GM23338 (cell line): Measurements from ENCODE around the gene AMOTL1. TPM values are rescaled to one million over a fixed set of nuclear protein-coding genes. Genes with fewer than 3 reads are reported as not detected.

Experiments
- ATAC-seq: fragments of 200-7000 bp; cut with Tn5 transposase; 3 replicates; pipeline ENCODE4 v1.9.1; 2020
- DNase-seq: peaks from one replicate; pipeline ENCODE4 v3.0.0-alpha.2; 2015; ENCODE audit warnings: low spot score
- H2AFZ ChIP-seq: fragments of 200-600 bp; sonication (generic); 2 replicates; pipeline ENCODE4 v1.8.0; 2016; ENCODE audit warnings: antibody characterized with exemption, mild to moderate bottlenecking, moderate library complexity
- H3F3A ChIP-seq: fragments of 200-600 bp; sonication (generic); replicated peaks from 2 replicates; pipeline ENCODE4 v1.8.0; 2017; ENCODE audit warnings: antibody characterized with exemption, mixed run types, low read depth
- H3K27ac ChIP-seq: fragments of 200-600 bp; sonication (generic); 2 replicates; pipeline ENCODE4 v1.6.1; 2016; ENCODE audit warnings: low read depth
- H3K27me3 ChIP-seq: fragments of 200-600 bp; sonication (generic); 2 replicates; pipeline ENCODE4 v1.8.0; 2016; ENCODE audit warnings: mild to moderate bottlenecking, mixed run types, moderate library complexity; ENCODE audit not compliant: insufficient read depth
- H3K36me3 ChIP-seq: fragments of 200-600 bp; sonication (generic); 2 replicates; pipeline ENCODE4 v1.8.0; 2016; ENCODE audit warnings: mild to moderate bottlenecking; ENCODE audit not compliant: insufficient read depth
- H3K4me1 ChIP-seq: fragments of 200-600 bp; sonication (generic); 2 replicates; pipeline ENCODE4 v1.8.0; 2016; ENCODE audit warnings: mild to moderate bottlenecking, moderate library complexity; ENCODE audit not compliant: insufficient read depth
- H3K4me2 ChIP-seq: fragments of 200-600 bp; sonication (generic); 2 replicates; pipeline ENCODE4 v1.7.1; 2017; ENCODE audit warnings: mixed run types
- H3K4me3 ChIP-seq: fragments of 200-600 bp; sonication (generic); 2 replicates; pipeline ENCODE4 v1.6.1; 2016; ENCODE audit warnings: mixed run types
- H3K79me2 ChIP-seq: fragments of 200-600 bp; sonication (generic); replicated peaks from 2 replicates; pipeline ENCODE4 v1.8.0; 2017; ENCODE audit warnings: mild to moderate bottlenecking; ENCODE audit not compliant: insufficient read depth
- H3K9me2 ChIP-seq: fragments of 200-600 bp; sonication (generic); 2 replicates; pipeline ENCODE4 v1.8.0; 2017; ENCODE audit not compliant: insufficient read depth
- H4K20me1 ChIP-seq: fragments of 200-600 bp; sonication (generic); replicated peaks from 2 replicates; pipeline ENCODE4 v1.8.0; 2017; ENCODE audit warnings: mild to moderate bottlenecking; ENCODE audit not compliant: insufficient read depth
- H3K27ac Mint-ChIP-seq: 2 replicates; pipeline ENCODE4 v1.8.0; 2020; ENCODE audit warnings: inconsistent platforms, mild to moderate bottlenecking, moderate library complexity, mixed read lengths
- H3K27me3 Mint-ChIP-seq: 3 replicates; pipeline ENCODE4 v1.8.0; 2022; ENCODE audit warnings: low read depth, mild to moderate bottlenecking, moderate library complexity, mixed read lengths, inconsistent platforms; ENCODE audit not compliant: insufficient read depth, poor library complexity
- H3K36me3 Mint-ChIP-seq: 3 replicates; pipeline ENCODE4 v1.8.0; 2021; ENCODE audit warnings: low read depth, mild to moderate bottlenecking, inconsistent platforms, moderate library complexity, mixed read lengths
- H3K4me1 Mint-ChIP-seq: 3 replicates; pipeline ENCODE4 v1.8.0; 2020; ENCODE audit warnings: mild to moderate bottlenecking, inconsistent platforms, mixed read lengths
- H3K4me3 Mint-ChIP-seq: 3 replicates; pipeline ENCODE4 v1.8.0; 2021; ENCODE audit warnings: moderate library complexity, mild to moderate bottlenecking, inconsistent platforms, mixed read lengths
- H3K9me3 Mint-ChIP-seq: 3 replicates; pipeline ENCODE4 v1.8.0; 2020; ENCODE audit warnings: moderate library complexity, mild to moderate bottlenecking, inconsistent platforms, mixed read lengths
- CREB1 ChIP-seq: fragments of 250-450 bp; sonication (Bioruptor Pico); IDR thresholded peaks from 2 replicates; pipeline ENCODE4 v1.5.0; 2020; ENCODE audit warnings: low read depth, mild to moderate bottlenecking, moderate library complexity
- CTCF ChIP-seq, 2 experiments: fragments of 200-600 bp in 1 of 2; sonication (generic) in 1 of 2; conservative IDR thresholded peaks; 2 replicates each; pipeline versions ENCODE4 v1.5.1 to v1.6.1; 2016 to 2017; ENCODE audit warnings: antibody characterized with exemption in 2 of 2, low read depth in 2 of 2, mild to moderate bottlenecking in 2 of 2, moderate library complexity in 1 of 2
- EZH2phosphoT487 ChIP-seq: fragments of 200-600 bp; sonication (generic); IDR thresholded peaks from one replicate; pipeline ENCODE4 v1.8.1; 2018; ENCODE audit warnings: antibody characterized with exemption; ENCODE audit not compliant: unreplicated experiment
- JUNB ChIP-seq: IDR thresholded peaks from one replicate; pipeline ENCODE4 v1.6.1; 2016; ENCODE audit warnings: antibody characterized with exemption; ENCODE audit not compliant: unreplicated experiment
- NANOG ChIP-seq: IDR thresholded peaks from 2 replicates; pipeline ENCODE4 v1.6.1; 2016; ENCODE audit warnings: antibody characterized with exemption, borderline replicate concordance
- ZNF114 ChIP-seq: fragments of 250-450 bp; sonication (Bioruptor Pico); IDR thresholded peaks from 2 replicates; pipeline ENCODE4 v1.5.0; 2020; ENCODE audit warnings: mild to moderate bottlenecking, moderate library complexity
- ZNF331 ChIP-seq: fragments of 250-450 bp; sonication (Bioruptor Pico); IDR thresholded peaks from 2 replicates; pipeline ENCODE4 v1.5.0; 2020; ENCODE audit warnings: low read depth, mild to moderate bottlenecking, moderate library complexity
- polyA plus RNA-seq: library from polyadenylated mRNA; unstranded; fragments of >200 nt; fragmentation: Nextera tagmentation; extraction: Ambion mirVana; gene quantifications from 2 replicates; pipeline ENCODE4 v1.2.1, GENCODE V29; 2016
- total RNA-seq: library from RNA; depleted of rRNA; stranded (reverse); fragments of >200 nt; shearing (Covaris generic); gene quantifications from 2 replicates; pipeline ENCODE4 v1.2.3, GENCODE V29; 2014
- TF ChIP-seq, protein P1 (sequence below): fragments of 250-450 bp; sonication (Bioruptor Pico); IDR thresholded peaks from 2 replicates; pipeline ENCODE4 v1.5.0; 2020; ENCODE audit warnings: mild to moderate bottlenecking, moderate library complexity

The AMOTL1 gene
- total and polyA plus RNA-seq, 2 experiments from 2014 or later = 4.3 to 18.7 TPM

- no peaks in the 10 kb centered on the region for H3K27me3 ChIP-seq
- Mint-ChIP-seq H3K9me3 (no peaks in the 10 kb centered on the region), H3K27me3 (no peaks in the 10 kb centered on the region), H3K4me3 (no peak overlapping the region), H3K4me1 (peaks cover 63% of the 10 kb centered on the region), H3K36me3 (peaks cover 3% of the 10 kb centered on the region; the same call in 1 of the 3 replicates), H3K27ac (no peak overlapping the region)
- DNase-seq = peak; percentile 69
- H3K79me2 ChIP-seq = peaks cover 85% of the 10 kb centered on the region
- H3K4me3 ChIP-seq = no peak overlapping the region
- H3K27ac ChIP-seq = no peak overlapping the region
- peak; percentile 92 for ATAC-seq
- no peaks in the 10 kb centered on the region for H3K36me3 ChIP-seq
- H4K20me1 ChIP-seq = no peaks in the 10 kb centered on the region
- peak; percentile 57 to 72 for TF ChIP-seq CTCF (conservative IDR thresholded peaks at IDR 0.05; ENCODE audit: low read depth in 2 of 2)
- no peak for TF ChIP-seq CREB1 (CRISPR knock-in tag)
- no peak for TF ChIP-seq NANOG
- TF ChIP-seq ZNF114 (CRISPR knock-in tag) = no peak
- TF ChIP-seq ZNF331 (CRISPR knock-in tag) = no peak
- TF ChIP-seq EZH2phosphoT487 = no peak
- TF ChIP-seq, protein P1, sequence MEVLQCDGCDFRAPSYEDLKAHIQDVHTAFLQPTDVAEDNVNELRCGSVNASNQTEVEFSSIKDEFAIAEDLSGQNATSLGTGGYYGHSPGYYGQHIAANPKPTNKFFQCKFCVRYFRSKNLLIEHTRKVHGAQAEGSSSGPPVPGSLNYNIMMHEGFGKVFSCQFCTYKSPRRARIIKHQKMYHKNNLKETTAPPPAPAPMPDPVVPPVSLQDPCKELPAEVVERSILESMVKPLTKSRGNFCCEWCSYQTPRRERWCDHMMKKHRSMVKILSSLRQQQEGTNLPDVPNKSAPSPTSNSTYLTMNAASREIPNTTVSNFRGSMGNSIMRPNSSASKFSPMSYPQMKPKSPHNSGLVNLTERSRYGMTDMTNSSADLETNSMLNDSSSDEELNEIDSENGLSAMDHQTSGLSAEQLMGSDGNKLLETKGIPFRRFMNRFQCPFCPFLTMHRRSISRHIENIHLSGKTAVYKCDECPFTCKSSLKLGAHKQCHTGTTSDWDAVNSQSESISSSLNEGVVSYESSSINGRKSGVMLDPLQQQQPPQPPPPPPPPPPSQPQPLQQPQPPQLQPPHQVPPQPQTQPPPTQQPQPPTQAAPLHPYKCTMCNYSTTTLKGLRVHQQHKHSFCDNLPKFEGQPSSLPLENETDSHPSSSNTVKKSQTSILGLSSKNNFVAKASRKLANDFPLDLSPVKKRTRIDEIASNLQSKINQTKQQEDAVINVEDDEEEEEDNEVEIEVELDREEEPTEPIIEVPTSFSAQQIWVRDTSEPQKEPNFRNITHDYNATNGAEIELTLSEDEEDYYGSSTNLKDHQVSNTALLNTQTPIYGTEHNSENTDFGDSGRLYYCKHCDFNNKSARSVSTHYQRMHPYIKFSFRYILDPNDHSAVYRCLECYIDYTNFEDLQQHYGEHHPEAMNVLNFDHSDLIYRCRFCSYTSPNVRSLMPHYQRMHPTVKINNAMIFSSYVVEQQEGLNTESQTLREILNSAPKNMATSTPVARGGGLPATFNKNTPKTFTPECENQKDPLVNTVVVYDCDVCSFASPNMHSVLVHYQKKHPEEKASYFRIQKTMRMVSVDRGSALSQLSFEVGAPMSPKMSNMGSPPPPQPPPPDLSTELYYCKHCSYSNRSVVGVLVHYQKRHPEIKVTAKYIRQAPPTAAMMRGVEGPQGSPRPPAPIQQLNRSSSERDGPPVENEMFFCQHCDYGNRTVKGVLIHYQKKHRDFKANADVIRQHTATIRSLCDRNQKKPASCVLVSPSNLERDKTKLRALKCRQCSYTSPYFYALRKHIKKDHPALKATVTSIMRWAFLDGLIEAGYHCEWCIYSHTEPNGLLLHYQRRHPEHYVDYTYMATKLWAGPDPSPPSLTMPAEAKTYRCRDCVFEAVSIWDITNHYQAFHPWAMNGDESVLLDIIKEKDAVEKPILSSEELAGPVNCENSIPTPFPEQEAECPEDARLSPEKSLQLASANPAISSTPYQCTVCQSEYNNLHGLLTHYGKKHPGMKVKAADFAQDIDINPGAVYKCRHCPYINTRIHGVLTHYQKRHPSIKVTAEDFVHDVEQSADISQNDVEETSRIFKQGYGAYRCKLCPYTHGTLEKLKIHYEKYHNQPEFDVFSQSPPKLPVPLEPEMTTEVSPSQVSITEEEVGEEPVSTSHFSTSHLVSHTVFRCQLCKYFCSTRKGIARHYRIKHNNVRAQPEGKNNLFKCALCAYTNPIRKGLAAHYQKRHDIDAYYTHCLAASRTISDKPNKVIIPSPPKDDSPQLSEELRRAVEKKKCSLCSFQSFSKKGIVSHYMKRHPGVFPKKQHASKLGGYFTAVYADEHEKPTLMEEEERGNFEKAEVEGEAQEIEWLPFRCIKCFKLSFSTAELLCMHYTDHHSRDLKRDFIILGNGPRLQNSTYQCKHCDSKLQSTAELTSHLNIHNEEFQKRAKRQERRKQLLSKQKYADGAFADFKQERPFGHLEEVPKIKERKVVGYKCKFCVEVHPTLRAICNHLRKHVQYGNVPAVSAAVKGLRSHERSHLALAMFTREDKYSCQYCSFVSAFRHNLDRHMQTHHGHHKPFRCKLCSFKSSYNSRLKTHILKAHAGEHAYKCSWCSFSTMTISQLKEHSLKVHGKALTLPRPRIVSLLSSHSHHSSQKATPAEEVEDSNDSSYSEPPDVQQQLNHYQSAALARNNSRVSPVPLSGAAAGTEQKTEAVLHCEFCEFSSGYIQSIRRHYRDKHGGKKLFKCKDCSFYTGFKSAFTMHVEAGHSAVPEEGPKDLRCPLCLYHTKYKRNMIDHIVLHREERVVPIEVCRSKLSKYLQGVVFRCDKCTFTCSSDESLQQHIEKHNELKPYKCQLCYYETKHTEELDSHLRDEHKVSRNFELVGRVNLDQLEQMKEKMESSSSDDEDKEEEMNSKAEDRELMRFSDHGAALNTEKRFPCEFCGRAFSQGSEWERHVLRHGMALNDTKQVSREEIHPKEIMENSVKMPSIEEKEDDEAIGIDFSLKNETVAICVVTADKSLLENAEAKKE (CRISPR knock-in tag) = no peak
- no peak for TF ChIP-seq JUNB
- H3K9me2 ChIP-seq = no peaks in the 10 kb centered on the region
- peaks cover 22% of the 10 kb centered on the region for H3K4me1 ChIP-seq
- H3F3A ChIP-seq = no peaks in the 10 kb centered on the region
- no peak overlapping the region for H2AFZ ChIP-seq
- no peak overlapping the region for H3K4me2 ChIP-seq
These were observed 18.3 kb downstream of the AMOTL1 start for GRCh38 chr11:94786264-94787126.
